H1 (cell line): Measurements from ENCODE around the gene FAM222B. TPM values are rescaled to one million over a fixed set of nuclear protein-coding genes. Genes with fewer than 3 reads are reported as not detected.

Source experiments
- CHD2 ChIP-seq: IDR thresholded peaks from 2 replicates; pipeline ENCODE4 v1.6.1; 2012; ENCODE audit warnings: low read length, improper control_type of control experiment
- CTCF ChIP-seq, 3 experiments: IDR thresholded peaks; 1 replicate in 2 of 3; 2 replicates in 1 of 3; pipeline versions ENCODE4 v1.5.1 to v1.6.1; 2011; ENCODE audit warnings: low read length in 3 of 3, mild to moderate bottlenecking in 3 of 3, inconsistent platforms in 2 of 3, low read depth in 1 of 3, moderate library complexity in 1 of 3; ENCODE audit not compliant: insufficient read depth in 1 of 3; ENCODE audit errors: control extremely low read depth in 1 of 3
- MAX ChIP-seq: IDR thresholded peaks from 2 replicates; pipeline ENCODE4 v1.6.1; 2012; ENCODE audit warnings: inconsistent platforms
- NRF1 ChIP-seq: IDR thresholded peaks from 2 replicates; pipeline ENCODE4 v1.6.1; 2011; ENCODE audit warnings: mild to moderate bottlenecking, low read depth, low read length, improper control_type of control experiment
- POLR2AphosphoS5 ChIP-seq: IDR thresholded peaks from 2 replicates; pipeline ENCODE4 v1.6.1; 2011; ENCODE audit warnings: low read depth, low read length
- SP1 ChIP-seq: IDR thresholded peaks from 2 replicates; pipeline ENCODE4 v1.6.1; 2011; ENCODE audit warnings: low read depth, low read length
- polyA plus RNA-seq, 7 experiments: library from polyadenylated mRNA; depleted of rRNA in 3 of 7; stranded (reverse) in 5 of 7; unstranded in 2 of 7; fragments of >200 nt in 5 of 7; fragments of 200-250 nt in 2 of 7; gene quantifications; 1 replicate in 5 of 7; 2 replicates in 1 of 7; 4 replicates in 1 of 7; pipeline versions ENCODE4 v1.2.1 to v1.2.3, GENCODE V29; 2011 to 2013; ENCODE audit warnings: missing spikeins in 2 of 7, mixed read lengths in 2 of 7
- total RNA-seq: library from RNA; stranded (reverse); fragmentation: NEBNext Ultra II Directional; extraction: Animal tissue kit (Norgen Biotek cat#: 25700); gene quantifications from 2 replicates; pipeline ENCODE4 v1.2.1, GENCODE V29; 2021

Gene FAM222B
- total and polyA plus RNA-seq, 2 of the 8 experiments (the other 6 are each of a cell fraction or from before 2014, with no cell fraction given) = 42.1 to 81.7 TPM

GRCh38 chr17:28878158-28878910, 35.7 kb upstream of the FAM222B start (continued):
- TF ChIP-seq NRF1 (no peak), MAX (no peak), POLR2AphosphoS5 (no peak), SP1 (no peak), CTCF (IDR thresholded peaks at IDR 0.05; ENCODE audit: control extremely low read depth in 1 of 3, insufficient read depth in 1 of 3, low read depth in 1 of 3, low read length in 3 of 3) (no peak), CHD2 (no peak)
